Dermis blood vessel endothelial cell (primary cell): Measurements from ENCODE around the gene EIF4G1. TPM values are rescaled to one million over a fixed set of nuclear protein-coding genes. Genes with fewer than 3 reads are reported as not detected.
A peak's percentile ranks its signal among the peaks of the same experiment; 100 is the strongest.

Experiments used
- DNase-seq: peaks from one replicate; pipeline ENCODE4 v3.0.0; 2010
- total RNA-seq: library from RNA; depleted of rRNA; stranded (reverse); fragments of >200 nt; gene quantifications from 2 replicates; pipeline ENCODE4 v1.2.3, GENCODE V29; 2014

Gene EIF4G1
- total RNA-seq, 1 donor from 2014 or later, result 217 TPM

GRCh38 chr3:184353546-184353941 is 39.1 kb downstream of the EIF4G1 start:
- DNase-seq, result no peak

GRCh38 chr3:184354121-184354728 is 39.8 kb downstream of the EIF4G1 start:
- DNase-seq, result peak; percentile 69

DNA sequence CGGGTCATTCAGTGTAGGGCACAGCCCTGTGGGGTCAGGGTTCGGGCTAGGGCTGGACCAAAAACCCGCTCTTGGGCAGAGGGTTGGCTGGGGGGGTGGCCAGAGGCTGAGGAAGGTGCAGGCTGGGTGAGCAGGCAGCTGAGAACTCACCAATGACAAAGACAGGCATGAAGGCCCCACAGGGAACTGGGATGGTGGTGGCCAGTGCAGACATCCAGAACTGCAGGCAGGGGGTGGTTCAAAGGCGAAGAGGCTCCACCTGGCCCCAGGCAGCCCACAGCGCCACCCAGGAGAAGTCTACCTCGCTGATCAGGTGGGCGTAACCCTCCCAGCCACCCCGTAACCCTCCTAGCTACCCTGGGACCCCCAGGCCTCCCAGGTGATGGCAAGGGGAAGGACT is 40.3 kb downstream of the EIF4G1 start:
- no peak for DNase-seq

- DNase-seq, result no peak
Observed at GRCh38 chr3:184355261-184356040, 41.0 kb downstream of the EIF4G1 start.

DNA sequence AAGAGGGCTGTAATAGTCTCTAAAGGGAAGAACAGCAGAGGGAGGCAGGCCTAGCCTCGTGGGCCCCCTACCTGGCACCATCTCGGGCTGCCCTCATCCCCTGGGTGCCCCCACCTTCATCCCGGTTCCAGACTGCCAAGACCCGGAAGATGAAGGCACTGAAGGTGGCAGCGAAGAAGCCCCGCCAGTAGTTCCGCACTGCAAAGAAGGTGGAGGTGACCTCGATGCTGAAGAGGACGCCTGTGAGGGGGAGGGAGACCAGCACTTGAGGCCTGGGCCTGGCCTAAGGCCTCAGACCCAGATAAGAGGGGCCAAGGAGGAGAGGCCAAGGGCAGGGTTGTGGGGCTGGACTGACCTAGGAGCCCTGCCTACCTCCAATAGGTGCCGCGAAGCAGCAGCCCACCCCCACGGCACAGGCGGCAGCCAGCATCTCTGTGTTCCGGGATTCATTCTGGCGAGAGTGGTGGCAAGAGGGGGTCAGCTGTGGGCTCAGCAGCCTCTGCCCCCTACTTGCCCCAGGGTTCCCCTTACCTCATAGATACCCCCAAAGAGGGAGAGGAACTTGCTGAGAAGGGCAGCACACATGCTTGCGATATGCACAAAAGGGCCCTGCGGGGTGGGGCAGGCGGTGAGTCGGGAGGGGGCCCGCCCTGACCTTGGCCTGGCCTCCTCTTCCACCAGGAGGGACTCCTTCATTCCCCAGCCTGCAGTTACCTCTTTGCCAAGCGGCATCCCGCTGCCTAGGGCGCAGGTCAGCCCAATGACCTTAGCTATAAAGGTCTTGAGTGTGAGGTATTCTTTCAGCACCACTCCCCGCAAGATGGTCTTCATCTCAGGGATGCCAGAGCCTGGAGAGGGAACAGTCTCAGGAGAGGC is 43.1 kb downstream of the EIF4G1 start:
- DNase-seq, result no peak

DNA sequence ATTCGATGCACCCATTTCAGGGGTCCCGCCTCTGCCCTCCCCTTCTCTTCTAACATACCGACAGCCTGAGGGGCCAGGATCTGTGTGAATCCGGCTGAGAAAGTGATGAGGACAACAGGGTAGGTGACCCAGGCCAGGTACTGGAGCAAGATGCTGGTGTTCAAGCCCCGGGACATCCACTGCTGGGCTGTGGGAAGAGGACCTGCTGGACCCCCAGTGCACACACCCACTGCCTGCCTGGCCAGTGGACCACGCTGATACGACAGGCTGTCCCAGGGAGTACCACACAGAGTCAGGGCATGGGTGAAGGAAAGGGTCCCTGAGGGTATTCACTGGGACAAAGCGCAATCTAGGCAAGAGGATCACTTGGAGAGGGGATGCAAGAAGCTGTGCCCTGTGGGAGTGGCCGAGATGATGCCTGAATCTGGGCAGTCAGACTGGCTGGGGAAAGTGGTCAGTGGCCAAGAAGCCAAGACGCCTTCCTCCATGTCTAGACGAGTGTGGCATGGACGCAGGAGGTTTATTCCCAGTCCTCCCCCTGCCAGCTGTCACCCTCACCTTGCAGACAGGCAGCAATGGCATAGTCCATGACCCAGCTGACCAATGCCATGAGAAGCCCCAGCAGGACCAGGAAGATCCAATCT is 43.8 kb downstream of the EIF4G1 start:
- no peak for DNase-seq

DNA sequence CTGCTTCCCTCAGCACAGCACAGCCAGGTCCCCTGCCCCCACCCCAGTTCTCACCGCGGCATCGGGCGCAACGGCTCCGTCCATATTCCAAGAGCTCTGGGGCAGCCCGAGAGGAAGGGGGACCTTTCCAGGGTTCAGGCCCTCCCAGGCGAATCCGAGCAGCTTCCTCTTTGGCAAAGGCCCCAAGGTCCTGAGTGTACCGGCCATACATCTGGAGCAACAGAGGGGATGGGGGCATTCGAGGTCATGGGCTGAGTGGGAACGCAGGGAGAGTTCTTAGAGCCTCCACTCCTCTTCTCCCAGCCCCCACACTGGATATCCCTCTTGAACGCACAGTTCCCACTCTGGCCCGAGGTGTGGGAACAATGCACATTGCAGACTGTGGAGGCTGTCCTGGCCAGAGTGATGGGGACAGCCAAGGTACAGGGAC is 44.5 kb downstream of the EIF4G1 start:
- DNase-seq, result no peak

DNA sequence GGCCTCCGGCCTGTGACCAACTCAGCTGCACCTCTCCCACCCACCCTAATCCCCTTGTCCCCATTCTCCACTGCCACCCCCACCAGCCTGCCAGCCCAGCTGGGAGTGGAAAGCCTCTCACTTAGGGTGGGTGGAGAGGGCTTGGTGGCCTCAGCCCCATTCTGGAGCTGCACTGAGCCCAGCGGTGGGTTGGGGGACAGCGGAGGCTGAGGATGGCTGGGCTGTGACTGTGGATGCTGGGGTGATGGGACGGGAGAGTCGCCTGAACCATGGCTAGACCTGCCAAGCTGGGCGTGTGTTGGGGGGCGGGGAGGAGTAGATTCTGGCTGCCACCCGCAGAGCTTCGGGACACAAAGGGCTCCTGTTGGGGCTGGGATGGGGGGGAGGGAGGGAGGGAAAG is 45.2 kb downstream of the EIF4G1 start:
- DNase-seq, result no peak

DNA sequence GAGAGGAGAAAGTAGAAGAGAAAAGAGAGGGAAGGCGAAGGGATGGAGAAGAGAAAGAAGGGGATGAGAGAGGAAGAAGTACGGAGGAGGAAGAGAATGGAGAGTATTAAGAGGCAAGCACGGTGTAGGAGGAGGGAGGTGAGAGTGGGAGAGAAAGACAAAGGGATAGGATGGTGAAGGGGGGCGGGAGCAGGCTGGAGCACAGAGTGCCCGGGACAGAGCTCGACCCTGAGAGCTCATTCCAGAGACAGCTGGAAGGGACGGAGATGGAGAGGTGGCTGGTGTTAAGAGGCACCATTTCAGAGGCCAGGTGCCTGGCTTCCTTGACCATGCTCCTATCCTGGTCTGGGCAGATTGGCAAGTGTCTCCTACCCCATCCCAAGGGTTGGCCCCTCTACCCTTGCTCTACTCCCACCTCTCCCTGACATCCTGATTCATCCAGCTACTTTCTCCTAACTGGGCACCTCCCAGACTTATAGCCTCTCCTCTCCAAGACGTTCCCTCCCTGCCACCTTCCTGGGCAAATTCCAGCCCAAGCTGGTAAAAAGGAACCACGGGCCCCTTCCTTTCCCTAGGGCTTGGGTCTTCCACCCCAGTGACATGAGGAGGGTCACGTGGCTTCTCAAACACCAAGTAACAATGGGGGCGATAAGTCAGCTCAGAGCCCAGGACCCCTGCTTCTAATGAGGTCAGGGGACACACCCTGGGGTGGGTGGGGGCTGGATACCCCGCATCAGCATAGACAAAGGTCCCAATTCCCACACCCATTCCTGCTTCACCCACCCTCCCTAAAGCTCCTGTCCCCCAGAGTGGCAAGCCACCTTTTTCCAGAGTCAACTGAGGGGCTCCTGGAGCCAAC is 45.9 kb downstream of the EIF4G1 start:
- no peak for DNase-seq

- no peak for DNase-seq
Observed at GRCh38 chr3:184360929-184361531, 46.6 kb downstream of the EIF4G1 start.

GRCh38 chr3:184361532-184361931 is 47.1 kb downstream of the EIF4G1 start, which contains the start of the genes CLCN2 and POLR2H:
CLCN2 (minus strand) TSS chr3:184361605; CDS start chr3:184361479, 126 bp downstream.
POLR2H (plus strand) TSS chr3:184361710; CDS start chr3:184363493, 1,783 bp downstream.
- peak; percentile 65 for DNase-seq

GRCh38 chr3:184361932-184362667 is 47.7 kb downstream of the EIF4G1 start:
- peak; percentile 51 for DNase-seq

DNA sequence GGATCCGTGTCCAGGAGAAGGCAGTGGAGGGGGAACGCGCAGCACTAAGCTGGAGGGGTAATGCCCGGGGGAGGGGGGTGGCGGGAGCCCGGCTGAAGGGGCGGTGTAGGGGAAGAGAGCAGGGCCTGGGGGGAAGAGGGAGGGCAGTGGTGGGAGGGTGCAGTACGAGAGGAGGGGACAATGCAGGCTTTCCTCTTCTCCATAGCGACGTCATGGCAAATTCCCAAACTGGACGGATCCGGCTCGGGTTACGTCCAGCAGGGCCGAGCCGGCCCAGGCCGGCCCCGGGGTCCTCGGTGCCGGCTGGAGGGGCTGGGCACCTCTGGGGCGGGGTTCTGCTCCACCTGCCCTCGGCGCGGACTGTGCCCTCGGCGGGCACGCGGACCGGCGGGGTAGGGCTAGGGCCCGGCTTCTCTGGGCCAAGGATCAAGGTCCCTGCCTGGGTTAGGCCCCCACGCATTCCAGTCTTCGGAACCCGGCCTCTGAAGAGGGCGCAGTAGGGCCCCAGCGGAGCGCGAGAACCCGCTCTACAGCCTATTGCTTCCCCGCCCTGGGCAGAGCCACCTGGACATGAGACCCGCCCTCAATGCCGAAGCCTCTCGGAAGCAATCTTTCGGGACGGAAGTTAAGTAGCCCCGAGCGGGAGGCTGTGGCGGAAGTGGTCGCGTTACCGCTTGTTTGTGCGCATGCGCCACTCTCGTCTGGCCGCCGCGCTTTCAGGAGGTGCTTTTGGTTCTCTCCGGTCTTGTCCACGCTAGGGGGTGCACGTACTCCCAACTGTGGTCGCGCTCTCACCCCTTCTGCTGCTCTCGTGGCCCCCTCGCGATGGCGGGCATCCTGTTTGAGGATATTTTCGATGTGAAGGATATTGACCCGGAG is 48.5 kb downstream of the EIF4G1 start:
- peak; percentile 97 for DNase-seq

DNA sequence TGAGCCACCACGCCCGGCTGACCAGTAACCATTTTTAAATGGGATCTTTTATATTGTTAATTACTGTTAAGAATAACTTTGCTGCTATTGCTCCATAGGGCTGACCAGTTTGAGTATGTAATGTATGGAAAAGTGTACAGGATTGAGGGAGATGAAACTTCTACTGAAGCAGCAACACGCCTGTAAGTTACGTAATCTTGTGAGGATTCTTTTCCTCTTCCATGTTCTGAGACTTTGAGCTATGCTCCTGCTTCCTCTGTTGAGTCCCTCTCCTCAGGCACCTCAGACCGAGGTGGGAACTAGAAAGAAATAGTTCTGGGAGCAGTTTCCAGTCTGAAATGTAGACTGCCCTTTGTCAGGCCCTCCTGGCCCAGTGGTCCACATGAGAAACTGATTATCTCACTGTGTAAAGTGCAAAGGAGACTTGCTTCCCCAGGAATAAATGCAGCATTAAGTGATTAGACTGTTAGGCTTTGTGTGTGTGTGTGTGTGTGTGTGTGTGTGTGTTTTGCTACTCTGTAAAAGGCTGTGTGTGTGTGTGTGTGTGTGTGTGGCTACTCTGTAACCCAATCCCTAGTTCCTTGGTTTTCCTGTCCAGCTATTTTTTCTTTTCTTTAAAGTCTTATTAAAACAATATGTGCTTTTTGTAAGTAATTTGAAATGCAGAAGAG is 52.3 kb downstream of the EIF4G1 start:
- no peak for DNase-seq

- DNase-seq, result no peak
Observed at GRCh38 chr3:184368116-184368515, 53.7 kb downstream of the EIF4G1 start.

GRCh38 chr3:184368586-184369183 is 54.3 kb downstream of the EIF4G1 start:
- peak; percentile 78 for DNase-seq

DNA sequence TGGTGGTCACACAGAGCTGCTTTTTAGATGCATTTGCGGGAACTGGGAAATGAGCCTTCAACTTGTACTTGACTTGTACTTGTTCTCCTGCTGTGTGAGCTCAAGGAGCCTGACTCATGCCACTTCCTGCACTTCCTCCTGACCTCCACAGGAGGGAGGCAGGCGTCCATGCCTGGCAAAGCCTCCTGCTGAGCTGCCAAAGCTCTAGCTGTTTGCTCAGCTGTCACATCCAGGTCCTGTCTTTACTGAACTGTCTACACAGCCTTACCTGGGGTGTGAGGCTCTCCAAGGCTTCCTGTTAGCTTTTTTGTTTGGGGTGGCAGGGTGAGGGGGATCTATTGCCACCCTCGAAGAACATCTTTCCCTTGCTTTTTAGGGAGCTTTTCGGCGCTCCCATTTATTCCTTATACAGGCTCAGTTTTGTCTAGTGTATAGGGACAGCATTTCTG is 57.2 kb downstream of the EIF4G1 start:
- peak; percentile 95 for DNase-seq

DNA sequence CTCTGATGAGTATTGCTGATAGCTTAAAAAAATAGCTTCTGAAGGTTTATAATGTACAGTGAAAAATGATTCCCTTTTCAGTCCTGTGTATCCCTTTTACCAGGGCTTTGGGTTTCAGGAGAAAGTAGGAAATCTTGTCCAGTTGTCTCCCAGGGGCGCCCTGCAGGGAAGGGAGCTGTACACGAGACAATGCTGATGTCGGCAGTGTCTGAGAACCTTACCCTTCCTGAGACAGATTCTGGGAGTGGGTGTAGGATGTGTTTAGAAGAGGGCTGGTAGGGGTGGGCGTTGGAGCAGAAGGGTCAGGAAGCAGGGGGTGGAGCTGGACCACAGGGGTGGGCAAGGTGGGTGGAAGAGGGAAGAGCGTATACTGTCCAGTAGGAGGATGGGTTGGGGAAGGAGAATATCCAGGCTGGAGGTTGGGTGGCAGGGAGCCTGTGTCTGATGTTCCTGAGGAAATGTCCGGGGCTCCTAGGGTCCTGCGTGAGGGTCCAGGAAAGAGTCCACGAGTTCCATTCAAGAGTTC is 58.0 kb downstream of the EIF4G1 start:
- DNase-seq, result no peak
